ENCODE measurements around the gene PCK2.

PCK2 gene

DNA sequence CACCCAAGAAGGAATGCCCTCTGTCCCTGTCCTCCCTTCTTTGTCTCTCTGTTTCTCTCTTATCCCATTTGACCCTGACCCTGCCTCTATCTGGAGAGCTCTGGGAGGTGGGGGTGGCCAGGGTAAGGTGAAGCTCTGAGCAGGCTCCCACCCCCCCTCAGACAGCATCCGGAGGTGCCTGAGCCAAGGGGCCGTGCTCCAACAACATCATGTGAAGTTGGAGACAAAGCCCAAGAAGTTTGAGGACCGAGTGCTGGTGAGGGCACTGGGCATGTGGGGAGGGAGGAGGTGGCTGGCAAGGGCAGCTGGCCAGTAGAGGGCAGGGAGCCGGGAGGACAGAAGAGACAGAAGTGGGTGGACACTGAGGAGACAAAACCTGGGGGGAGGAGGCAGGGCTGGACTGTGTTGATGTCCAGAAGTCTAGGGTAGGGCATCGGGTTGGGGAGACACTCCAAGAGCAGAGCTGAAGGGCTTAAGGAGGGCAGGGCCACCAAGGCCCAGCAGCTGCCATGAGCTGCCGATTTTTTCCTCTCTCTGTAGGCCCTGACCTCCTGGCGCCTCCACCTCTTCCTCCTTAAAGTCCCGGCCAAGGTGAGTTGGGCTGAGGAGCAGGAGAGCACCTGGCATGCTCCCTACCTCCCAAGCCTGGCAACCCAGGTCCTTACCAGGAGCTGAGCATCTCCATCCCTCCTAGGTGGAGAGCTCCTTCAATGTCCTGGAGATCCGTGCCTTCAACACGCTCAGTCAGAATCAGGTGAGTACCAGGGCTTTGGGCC is 40.4 kb upstream of the PCK2 start:
- TF ChIP-seq, protein P1, sequence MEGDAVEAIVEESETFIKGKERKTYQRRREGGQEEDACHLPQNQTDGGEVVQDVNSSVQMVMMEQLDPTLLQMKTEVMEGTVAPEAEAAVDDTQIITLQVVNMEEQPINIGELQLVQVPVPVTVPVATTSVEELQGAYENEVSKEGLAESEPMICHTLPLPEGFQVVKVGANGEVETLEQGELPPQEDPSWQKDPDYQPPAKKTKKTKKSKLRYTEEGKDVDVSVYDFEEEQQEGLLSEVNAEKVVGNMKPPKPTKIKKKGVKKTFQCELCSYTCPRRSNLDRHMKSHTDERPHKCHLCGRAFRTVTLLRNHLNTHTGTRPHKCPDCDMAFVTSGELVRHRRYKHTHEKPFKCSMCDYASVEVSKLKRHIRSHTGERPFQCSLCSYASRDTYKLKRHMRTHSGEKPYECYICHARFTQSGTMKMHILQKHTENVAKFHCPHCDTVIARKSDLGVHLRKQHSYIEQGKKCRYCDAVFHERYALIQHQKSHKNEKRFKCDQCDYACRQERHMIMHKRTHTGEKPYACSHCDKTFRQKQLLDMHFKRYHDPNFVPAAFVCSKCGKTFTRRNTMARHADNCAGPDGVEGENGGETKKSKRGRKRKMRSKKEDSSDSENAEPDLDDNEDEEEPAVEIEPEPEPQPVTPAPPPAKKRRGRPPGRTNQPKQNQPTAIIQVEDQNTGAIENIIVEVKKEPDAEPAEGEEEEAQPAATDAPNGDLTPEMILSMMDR (IDR thresholded peaks at IDR 0.05; ENCODE audit: low read depth, low read length), result no peak
- peak; percentile 8 for DNase-seq
- H3K36me3 ChIP-seq, result no peaks in the 10 kb centered on the region
- no peak overlapping the region for H3K27ac ChIP-seq
- H3K9me3 ChIP-seq (ENCODE audit: severe bottlenecking), result no peaks in the 10 kb centered on the region
- H3K27me3 ChIP-seq (ENCODE audit: insufficient read depth, low read depth, severe bottlenecking), result no peaks in the 10 kb centered on the region
- no peak overlapping the region for H3K4me3 ChIP-seq (ENCODE audit: low read depth, low read length)

DNA sequence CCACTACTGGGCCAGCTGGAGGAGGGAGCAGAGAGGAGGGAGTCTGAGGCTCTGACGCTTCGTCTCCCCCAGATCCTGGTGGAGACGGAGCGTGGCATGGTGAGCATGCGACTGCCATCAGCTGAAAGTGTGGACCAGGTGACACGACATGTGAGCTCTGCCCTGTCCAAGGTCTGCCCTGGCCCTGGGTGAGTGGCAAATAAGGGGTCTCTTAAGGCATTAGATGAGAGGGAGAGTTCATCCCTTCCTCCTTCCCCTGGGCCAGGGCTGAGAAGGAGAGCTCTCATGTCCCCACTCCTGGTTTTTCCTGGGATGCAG is 39.8 kb upstream of the PCK2 start:
- H3K27ac ChIP-seq, result no peak overlapping the region
- H3K36me3 ChIP-seq, result no peaks in the 10 kb centered on the region
- H3K27me3 ChIP-seq (ENCODE audit: insufficient read depth, low read depth, severe bottlenecking), result no peaks in the 10 kb centered on the region
- TF ChIP-seq, protein P1 (IDR thresholded peaks at IDR 0.05; ENCODE audit: low read depth, low read length), result no peak
- DNase-seq, result no peak
- H3K9me3 ChIP-seq (ENCODE audit: severe bottlenecking), result no peaks in the 10 kb centered on the region
- H3K4me3 ChIP-seq (ENCODE audit: low read depth, low read length), result no peak overlapping the region

DNA sequence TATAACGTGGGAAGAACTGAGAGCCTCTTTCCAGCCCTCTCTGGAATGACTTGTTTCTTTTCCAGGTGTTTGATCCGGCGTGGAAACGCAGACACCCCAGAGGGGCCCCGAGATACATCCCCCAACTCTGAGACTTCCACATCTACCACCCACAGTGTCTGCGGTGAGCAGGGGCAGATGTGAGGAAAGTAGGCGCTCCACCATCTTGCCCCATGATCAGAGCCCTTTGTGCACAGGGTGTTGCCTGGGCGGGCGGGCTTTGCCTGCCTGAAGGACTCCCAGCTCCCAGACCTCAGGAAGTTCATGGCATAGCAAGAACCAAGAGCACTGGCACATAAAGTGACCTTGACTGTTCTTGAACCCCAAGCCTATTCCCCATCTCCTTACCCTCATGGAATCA is 39.5 kb upstream of the PCK2 start:
- Histone ChIP-seq H3K27me3 (ENCODE audit: insufficient read depth, low read depth, severe bottlenecking) (no peaks in the 10 kb centered on the region), H3K9me3 (ENCODE audit: severe bottlenecking) (no peaks in the 10 kb centered on the region), H3K27ac (no peak overlapping the region), H3K4me3 (ENCODE audit: low read depth, low read length) (no peak overlapping the region), H3K36me3 (no peaks in the 10 kb centered on the region)
- TF ChIP-seq, protein P1 (IDR thresholded peaks at IDR 0.05; ENCODE audit: low read depth, low read length), result no peak
- DNase-seq, result no peak

DNA sequence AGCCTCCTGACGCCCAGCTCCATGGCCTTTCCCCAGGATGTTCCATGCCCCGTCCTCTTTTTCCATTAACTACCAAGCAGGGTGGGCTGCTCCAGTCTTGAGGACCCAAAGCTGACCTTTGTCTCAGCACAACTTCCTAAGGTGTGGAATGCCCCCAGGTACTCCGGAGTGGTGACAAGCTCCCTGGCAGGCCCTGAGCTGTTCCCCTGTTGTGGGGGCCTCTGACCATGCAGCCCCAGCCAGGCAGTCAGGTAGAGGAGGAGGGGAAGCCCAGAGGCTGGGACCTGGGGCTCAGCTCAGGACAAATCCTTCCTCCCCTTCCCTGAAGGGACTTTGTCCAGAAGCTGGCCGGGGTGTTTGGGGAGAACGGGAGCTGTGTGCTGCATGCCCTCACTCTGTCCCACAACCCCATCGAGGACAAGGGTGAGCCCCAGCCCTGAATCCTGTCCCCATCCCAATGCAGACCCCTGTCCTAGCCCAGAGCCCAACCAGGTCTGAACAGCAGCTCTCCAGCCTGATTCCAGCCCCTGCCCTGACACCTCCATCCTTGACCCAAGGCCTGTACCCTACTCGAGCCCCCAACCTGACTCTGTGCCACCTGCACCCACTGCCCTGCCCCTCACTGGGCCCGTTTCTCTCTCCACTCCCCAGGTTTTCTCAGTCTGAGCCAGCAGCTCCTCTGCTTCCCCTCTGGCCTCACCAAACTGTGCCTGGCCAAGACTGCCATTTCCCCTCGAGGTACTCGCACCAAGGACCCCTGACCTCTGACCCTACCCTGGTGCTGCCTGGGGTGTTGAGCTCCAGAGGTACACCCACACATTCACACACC is 37.9 kb upstream of the PCK2 start:
- Histone ChIP-seq H3K27ac (no peak overlapping the region), H3K4me3 (ENCODE audit: low read depth, low read length) (no peak overlapping the region), H3K36me3 (no peaks in the 10 kb centered on the region), H3K9me3 (ENCODE audit: severe bottlenecking) (no peaks in the 10 kb centered on the region), H3K27me3 (ENCODE audit: insufficient read depth, low read depth, severe bottlenecking) (no peaks in the 10 kb centered on the region)
- TF ChIP-seq, protein P1 (IDR thresholded peaks at IDR 0.05; ENCODE audit: low read depth, low read length), result no peak
- no peak for DNase-seq

DNA sequence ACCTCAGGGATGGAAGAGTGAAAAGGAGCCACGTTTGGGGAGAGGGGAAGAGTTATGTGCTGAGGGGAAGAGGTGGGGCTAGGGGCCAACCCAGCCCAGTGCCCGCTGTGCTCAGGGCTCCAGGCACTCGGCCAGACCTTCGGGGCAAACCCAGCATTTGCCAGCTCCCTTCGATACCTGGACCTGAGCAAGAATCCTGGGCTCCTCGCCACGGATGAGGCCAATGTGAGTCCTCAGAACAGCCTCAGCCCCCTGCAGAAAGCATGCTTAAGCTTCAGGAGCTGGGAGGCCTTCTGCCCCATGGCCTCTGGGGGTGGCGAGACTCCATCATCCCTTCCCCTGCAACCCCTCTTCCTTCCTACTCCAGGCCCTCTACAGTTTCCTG is 37.3 kb upstream of the PCK2 start:
- Histone ChIP-seq H3K36me3 (no peaks in the 10 kb centered on the region), H3K4me3 (ENCODE audit: low read depth, low read length) (no peak overlapping the region), H3K9me3 (ENCODE audit: severe bottlenecking) (no peaks in the 10 kb centered on the region), H3K27me3 (ENCODE audit: insufficient read depth, low read depth, severe bottlenecking) (no peaks in the 10 kb centered on the region), H3K27ac (no peak overlapping the region)
- TF ChIP-seq, protein P1 (IDR thresholded peaks at IDR 0.05; ENCODE audit: low read depth, low read length), result no peak
- DNase-seq, result no peak

All from WERI-Rb-1 (cell line).